Endodermal cell (in vitro differentiated cells): Measurements from ENCODE around the gene YEATS4. TPM values are rescaled to one million over a fixed set of nuclear protein-coding genes. Genes with fewer than 3 reads are reported as not detected.

Experiments used
- DNase-seq: peaks from one replicate; pipeline ENCODE4 v3.0.0-alpha.2; 2017
- H3K27ac ChIP-seq: 2 replicates; pipeline ENCODE4 v1.5.1; 2013; ENCODE audit warnings: mild to moderate bottlenecking, low read depth, low read length, moderate library complexity
- H3K27me3 ChIP-seq: 2 replicates; pipeline ENCODE4 v1.6.1; 2013; ENCODE audit warnings: mild to moderate bottlenecking, low read length, moderate library complexity; ENCODE audit not compliant: insufficient read depth, control insufficient read depth, poor library complexity, severe bottlenecking
- H3K36me3 ChIP-seq: 2 replicates; pipeline ENCODE4 v1.7.0; 2013; ENCODE audit warnings: mild to moderate bottlenecking, low read length, moderate library complexity; ENCODE audit not compliant: control insufficient read depth, insufficient read depth
- H3K4me1 ChIP-seq: one replicate; pipeline ENCODE4 v1.7.0; 2013; ENCODE audit warnings: low read length; ENCODE audit not compliant: control insufficient read depth, insufficient read depth
- H3K4me3 ChIP-seq: 2 replicates; pipeline ENCODE4 v1.5.1; 2013; ENCODE audit warnings: mild to moderate bottlenecking, low read length, moderate library complexity
- H3K9ac ChIP-seq: 2 replicates; pipeline ENCODE4 v1.6.1; 2013; ENCODE audit warnings: mild to moderate bottlenecking, low read length, moderate library complexity; ENCODE audit not compliant: poor library complexity, severe bottlenecking; ENCODE audit errors: extremely low read depth
- H3K9me3 ChIP-seq: 2 replicates; pipeline ENCODE4 v1.6.1; 2013; ENCODE audit warnings: mild to moderate bottlenecking, low read length, moderate library complexity; ENCODE audit not compliant: control insufficient read depth
- H3K27ac Mint-ChIP-seq: 2 replicates; pipeline ENCODE4 v1.8.0; 2020; ENCODE audit warnings: mixed read lengths
- H3K27me3 Mint-ChIP-seq: 2 replicates; pipeline ENCODE4 v1.8.0; 2021; ENCODE audit warnings: mild to moderate bottlenecking, mixed read lengths; ENCODE audit not compliant: insufficient read depth
- H3K36me3 Mint-ChIP-seq: 2 replicates; pipeline ENCODE4 v1.8.0; 2020; ENCODE audit warnings: low read depth, mixed read lengths
- H3K4me1 Mint-ChIP-seq: 2 replicates; pipeline ENCODE4 v1.8.0; 2020; ENCODE audit warnings: mixed read lengths
- H3K4me3 Mint-ChIP-seq: 2 replicates; pipeline ENCODE4 v1.8.0; 2020; ENCODE audit warnings: mild to moderate bottlenecking, moderate library complexity, mixed read lengths
- H3K9me3 Mint-ChIP-seq: 2 replicates; pipeline ENCODE4 v1.8.0; 2020; ENCODE audit warnings: mild to moderate bottlenecking, mixed read lengths
- CTCF ChIP-seq: fragments of 200-600 bp; sonication (generic); conservative IDR thresholded peaks from 2 replicates; pipeline ENCODE4 v1.5.0; 2021; ENCODE audit warnings: antibody characterized with exemption, mild to moderate bottlenecking
- WGBS, 2 experiments: methylation state at CpG; one replicate each; pipeline versions ENCODE4 v1.1.5 to v1.1.7; 2013; ENCODE audit warnings: missing lambda C conversion rate in 2 of 2, mixed read lengths in 1 of 2; ENCODE audit not compliant: insufficient coverage in 1 of 2, insufficient read length in 1 of 2; 5-methylcytosine and 5-hydroxymethylcytosine counted together
- total RNA-seq, 2 donors: library from RNA; stranded (reverse); fragmentation: NEBNext Ultra II Directional in 1 of 2; extraction: Animal tissue kit (Norgen Biotek cat#: 25700) in 1 of 2; gene quantifications; 2 replicates in 1 of 2; 3 replicates in 1 of 2; pipeline ENCODE4 v1.2.1, GENCODE V29; 2021

The YEATS4 gene
- total RNA-seq, 2 donors from 2014 or later: 37.0 to 40.9 TPM

- peaks cover 8% of the 10 kb centered on the region for H3K4me1 ChIP-seq
- no peaks in the 10 kb centered on the region for H3K9me3 Mint-ChIP-seq
These were observed 17.1 kb upstream of the YEATS4 start for GRCh38 chr12:69342421-69342820.

DNA sequence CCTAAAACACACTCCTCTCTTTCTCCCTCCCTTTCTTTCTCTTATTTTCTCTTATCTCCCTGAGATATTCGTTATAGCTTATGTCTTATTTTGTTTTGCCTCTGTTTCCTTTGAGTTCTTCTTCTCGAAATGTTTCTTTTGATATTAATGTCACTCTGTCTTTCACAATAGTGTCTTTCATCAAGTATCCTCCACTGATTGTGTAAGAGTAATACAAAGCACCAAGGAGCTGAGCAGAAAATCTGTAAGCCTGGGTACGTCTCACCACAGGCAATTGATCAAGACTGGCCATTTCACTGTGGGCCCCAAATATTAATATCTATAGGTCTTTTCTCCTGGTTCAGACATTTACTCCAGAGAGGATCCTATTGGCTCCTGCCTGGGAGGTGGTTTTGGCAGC lies 16.2 kb upstream of the YEATS4 start:
- DNase-seq: no peak
- Histone ChIP-seq H3K4me3 (no peak overlapping the region), H3K9ac (no peak overlapping the region), H3K27ac (no peak overlapping the region), H3K27me3 (no peaks in the 10 kb centered on the region), H3K4me1 (peaks cover 5% of the 10 kb centered on the region), H3K36me3 (no peaks in the 10 kb centered on the region), H3K9me3 (no peaks in the 10 kb centered on the region)
- Mint-ChIP-seq H3K36me3 (no peaks in the 10 kb centered on the region), H3K9me3 (no peaks in the 10 kb centered on the region), H3K4me1 (peaks cover 40% of the 10 kb centered on the region), H3K27ac (no peak overlapping the region), H3K4me3 (no peak overlapping the region), H3K27me3 (no peaks in the 10 kb centered on the region)
- no peak for TF ChIP-seq CTCF
- 93 to 100% methylated on average over 1 to 3 of the region's 3 CpGs for WGBS, 2 experiments

More at GRCh38 chr12:69342421-69342820, 17.1 kb upstream of the YEATS4 start:
- Mint-ChIP-seq H3K4me1 (peaks cover 42% of the 10 kb centered on the region), H3K4me3 (no peak overlapping the region), H3K27me3 (no peaks in the 10 kb centered on the region), H3K27ac (no peak overlapping the region), H3K36me3 (no peaks in the 10 kb centered on the region)
- H3K27ac ChIP-seq: no peak overlapping the region
- H3K9ac ChIP-seq: no peak overlapping the region
- no peaks in the 10 kb centered on the region for H3K36me3 ChIP-seq
- WGBS, 2 experiments: 93 to 100% methylated on average over 1 to 2 of the region's 2 CpGs
- no peaks in the 10 kb centered on the region for H3K27me3 ChIP-seq
- H3K9me3 ChIP-seq: no peaks in the 10 kb centered on the region
- no peak for TF ChIP-seq CTCF
- DNase-seq: no peak
- no peak overlapping the region for H3K4me3 ChIP-seq

- no peak for DNase-seq
- peaks cover 40% of the 10 kb centered on the region for H3K4me1 Mint-ChIP-seq
- no peak for TF ChIP-seq CTCF
- no peaks in the 10 kb centered on the region for H3K27me3 Mint-ChIP-seq
- no peaks in the 10 kb centered on the region for H3K36me3 ChIP-seq
- H3K4me3 Mint-ChIP-seq: no peak overlapping the region
- H3K36me3 Mint-ChIP-seq: no peaks in the 10 kb centered on the region
- H3K9ac ChIP-seq: no peak overlapping the region
- H3K27ac Mint-ChIP-seq: no peak overlapping the region
- H3K4me1 ChIP-seq: peaks cover 4% of the 10 kb centered on the region
- no peak overlapping the region for H3K4me3 ChIP-seq
- WGBS, 2 experiments: 71 to 80% methylated on average over 3 of the region's 3 CpGs
- no peak overlapping the region for H3K27ac ChIP-seq
- no peaks in the 10 kb centered on the region for H3K27me3 ChIP-seq
- no peaks in the 10 kb centered on the region for H3K9me3 Mint-ChIP-seq
- no peaks in the 10 kb centered on the region for H3K9me3 ChIP-seq
These were observed 15.5 kb upstream of the YEATS4 start for GRCh38 chr12:69343885-69344612.
